ENCODE measurements around the gene SPI1.

The SPI1 gene

GRCh38 chr11:47358731-47359051 is 19.7 kb downstream of the SPI1 start:
- no peak for DNase-seq (ENCODE audit: low read depth in 2 of 2)

- DNase-seq (ENCODE audit: low read depth in 2 of 2), result no peak
These were observed 20.2 kb downstream of the SPI1 start for GRCh38 chr11:47357985-47358730.

GRCh38 chr11:47356998-47357329 is 21.4 kb downstream of the SPI1 start:
- DNase-seq (ENCODE audit: low read depth in 2 of 2), result no peak

GRCh38 chr11:47356129-47356997 is 22.0 kb downstream of the SPI1 start:
- no peak for DNase-seq (ENCODE audit: low read depth in 2 of 2)

- DNase-seq (ENCODE audit: low read depth in 2 of 2), result no peak
These were observed 22.8 kb downstream of the SPI1 start for GRCh38 chr11:47355283-47356128.

GRCh38 chr11:47354913-47355282 is 23.4 kb downstream of the SPI1 start:
- no peak for DNase-seq (ENCODE audit: low read depth in 2 of 2)

GRCh38 chr11:47353978-47354774 is 24.2 kb downstream of the SPI1 start:
- no peak for DNase-seq (ENCODE audit: low read depth in 2 of 2)

- no peak for DNase-seq (ENCODE audit: low read depth in 2 of 2)
These were observed 25.8 kb downstream of the SPI1 start, which contains the start of gene MYBPC3 for GRCh38 chr11:47352556-47352955. Gene MYBPC3 (minus strand): TSS chr11:47352702. CDS start chr11:47352647, 55 bp downstream.

- DNase-seq (ENCODE audit: low read depth in 2 of 2), result no peak
These were observed 26.9 kb downstream of the SPI1 start for GRCh38 chr11:47351156-47352126.

- DNase-seq (ENCODE audit: low read depth in 2 of 2), result no peak
These were observed 28.0 kb downstream of the SPI1 start for GRCh38 chr11:47350315-47350714.

- DNase-seq (ENCODE audit: low read depth in 2 of 2), result no peak
These were observed 28.7 kb downstream of the SPI1 start for GRCh38 chr11:47349521-47350095.

GRCh38 chr11:47348859-47349258 is 29.5 kb downstream of the SPI1 start:
- no peak for DNase-seq (ENCODE audit: low read depth in 2 of 2)

- DNase-seq (ENCODE audit: low read depth in 2 of 2), result no peak
These were observed 30.1 kb downstream of the SPI1 start for GRCh38 chr11:47348131-47348802.

- no peak for DNase-seq (ENCODE audit: low read depth in 2 of 2)
These were observed 31.2 kb downstream of the SPI1 start for GRCh38 chr11:47347137-47347536.

- no peak for DNase-seq (ENCODE audit: low read depth in 2 of 2)
These were observed 32.3 kb downstream of the SPI1 start for GRCh38 chr11:47345890-47346563.

GRCh38 chr11:47342854-47343253 is 35.5 kb downstream of the SPI1 start:
- DNase-seq (ENCODE audit: low read depth in 2 of 2), result no peak

GRCh38 chr11:47342036-47342803 is 36.1 kb downstream of the SPI1 start:
- no peak for DNase-seq (ENCODE audit: low read depth in 2 of 2)

All from stimulated activated CD8-positive, alpha-beta memory T cell treated with anti-CD3 and anti-CD28 coated beads, Interleukin-2, amount 100 ng/mL, for 1 hour (primary cell).